Panc1 (cell line): ENCODE measurements around the gene APRT. TPM values are rescaled to one million over a fixed set of nuclear protein-coding genes. Genes with fewer than 3 reads are reported as not detected.

ENCODE experiments used
- ATAC-seq: fragments of 200-7000 bp; cut with Tn5 transposase; 2 replicates; pipeline ENCODE4 v1.9.1; 2020; ENCODE audit warnings: mild to moderate bottlenecking, moderate library complexity
- BruUV-seq: library from RNA; stranded (reverse); fragments of 400-500 nt; replicated peaks from 2 replicates; lab custom pipeline; 2021; lab: Mats Ljungman, UMichigan
- CTCF ChIA-PET: fragments of 300-600 bp; sonication (Branson Sonifier 250); formaldehyde crosslinking; loops from one replicate; lab custom pipeline; 2022; ENCODE audit warnings: antibody characterized with exemption; lab: Charles Lee
- POLR2A ChIA-PET: fragments of 300-600 bp; sonication (Branson Sonifier 250); formaldehyde crosslinking; loops from one replicate; lab custom pipeline; 2022; ENCODE audit warnings: antibody characterized with exemption; lab: Charles Lee
- DNase-seq: peaks from one replicate; pipeline ENCODE4 v3.0.0-alpha.2; 2010; ENCODE audit warnings: low read depth, low spot score
- H3K27ac ChIP-seq: 2 replicates; pipeline ENCODE4 v1.5.1; 2011; ENCODE audit warnings: mild to moderate bottlenecking, low read length, inconsistent platforms
- H3K27me3 ChIP-seq: fragments of 200-500 bp; sonication (Bioruptor generic); 2 replicates; pipeline ENCODE4 v1.6.0; 2014; ENCODE audit warnings: low read length, inconsistent platforms; ENCODE audit not compliant: control insufficient read depth, insufficient read depth
- H3K36me3 ChIP-seq: fragments of 200-500 bp; sonication (Bioruptor generic); 2 replicates; pipeline ENCODE4 v1.5.1; 2014; ENCODE audit warnings: inconsistent platforms, mild to moderate bottlenecking, low read length, moderate library complexity; ENCODE audit not compliant: control insufficient read depth, insufficient read depth
- H3K4me1 ChIP-seq: 2 replicates; pipeline ENCODE4 v1.5.1; 2011; ENCODE audit warnings: inconsistent platforms, mild to moderate bottlenecking, low read length, moderate library complexity; ENCODE audit not compliant: control insufficient read depth, insufficient read depth
- H3K4me3 ChIP-seq, 2 experiments: 2 replicates each; pipeline ENCODE4 v1.5.1; 2011 to 2012; ENCODE audit warnings: low read depth in 2 of 2, low read length in 2 of 2, mild to moderate bottlenecking in 2 of 2, inconsistent platforms in 1 of 2, moderate library complexity in 1 of 2
- H3K9me3 ChIP-seq: fragments of 200-500 bp; sonication (Bioruptor generic); 2 replicates; pipeline ENCODE4 v1.5.1; 2014; ENCODE audit warnings: low read depth, mild to moderate bottlenecking, inconsistent platforms, low read length, moderate library complexity; ENCODE audit not compliant: control insufficient read depth, insufficient read depth
- CTCF ChIP-seq: fragments of 450-650 bp; IDR thresholded peaks from 2 replicates; pipeline ENCODE4 v1.5.1; 2017; ENCODE audit warnings: mild to moderate bottlenecking
- POLR2AphosphoS5 ChIP-seq: IDR thresholded peaks from 2 replicates; pipeline ENCODE4 v1.6.1; 2012; ENCODE audit warnings: mild to moderate bottlenecking, low read depth, low read length, moderate library complexity
- SIN3A ChIP-seq: IDR thresholded peaks from 2 replicates; pipeline ENCODE4 v1.6.1; 2012; ENCODE audit warnings: low read depth, mild to moderate bottlenecking, low read length, moderate library complexity, borderline replicate concordance; ENCODE audit not compliant: insufficient read depth
- TCF7L2 ChIP-seq: IDR thresholded peaks from 2 replicates; pipeline ENCODE4 v1.6.1; 2011; ENCODE audit warnings: mild to moderate bottlenecking, low read depth, low read length, inconsistent platforms
- in situ Hi-C: cut with HindIII; loops from 2 replicates; pipeline ENCODE4 v1.10.0; 2016; ENCODE audit warnings: low sequenced_read_pairs, low pct_unique_long_range_greater_than_20kb
- intact Hi-C: fragments of 100-400 bp; cut with micrococcal nuclease; formaldehyde crosslinking; loops from one replicate; pipeline ENCODE4 v1.10.0; 2022; ENCODE audit not compliant: unreplicated experiment
- total RNA-seq: library from RNA; stranded (reverse); gene quantifications from one replicate; pipeline ENCODE4 v1.2.1, GENCODE V29; 2021; ENCODE audit not compliant: unreplicated experiment
- TF ChIP-seq, protein P1 (sequence below), 2 experiments: IDR thresholded peaks; 2 replicates each; pipeline ENCODE4 v1.6.1; 2011 to 2012; ENCODE audit warnings: low read depth in 2 of 2, control low read depth in 1 of 2, low read length in 1 of 2, mild to moderate bottlenecking in 1 of 2, moderate library complexity in 1 of 2; ENCODE audit not compliant: insufficient read depth in 1 of 2

The APRT gene
- total RNA-seq, 1 experiment from 2014 or later = 231 TPM

DNA sequence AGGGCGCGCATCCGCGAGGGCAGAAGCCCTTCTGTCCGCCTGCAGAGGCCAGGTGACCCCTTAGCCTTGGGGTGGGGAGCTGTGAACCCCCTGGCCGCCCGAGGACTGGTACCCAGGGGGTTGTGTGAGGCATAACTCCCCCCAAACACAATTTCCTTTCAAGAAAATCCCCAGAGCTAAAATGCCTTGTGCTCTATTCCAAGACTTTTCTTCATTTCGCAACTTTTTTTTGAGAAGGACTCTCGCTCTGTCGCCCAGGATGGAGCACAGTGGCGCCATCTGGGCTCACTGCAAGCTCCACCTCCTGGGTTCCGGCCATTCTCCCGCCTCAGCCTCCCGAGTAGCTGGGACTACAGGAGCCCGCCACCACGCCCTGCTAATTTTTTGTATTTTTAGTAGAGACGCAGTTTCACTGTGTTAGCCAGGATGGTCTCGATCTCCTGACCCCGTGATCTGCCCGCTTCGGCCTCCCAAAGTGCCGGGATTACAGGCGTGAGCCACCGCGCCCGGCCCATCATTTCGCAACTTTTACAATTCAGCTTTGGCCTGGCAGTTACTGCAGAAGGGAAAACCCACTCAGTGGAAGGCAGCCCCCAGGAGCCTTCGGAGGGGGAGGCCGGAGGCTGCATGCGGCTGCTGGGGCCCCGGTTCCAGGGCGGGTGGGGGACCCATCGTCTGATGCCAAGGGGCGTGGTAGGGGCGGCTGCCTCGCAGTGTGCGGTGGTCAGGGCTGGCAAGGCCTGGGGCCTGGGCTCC lies 963 bp upstream of the APRT start:
- ChIA-PET POLR2A (interaction anchor here (0.7 kb wide), 1 partner anchor 19 kb away, joined by 3 read pairs; no protein-coding TSS in a partner anchor), CTCF (interaction anchor here (0.6 kb wide), 1 partner anchor 128 kb away, joined by 3 read pairs; no protein-coding TSS in a partner anchor)
- intact Hi-C loops = loop anchor here (10.0 kb wide), 1 partner anchor 352 kb away; no protein-coding TSS in a partner anchor
- Histone ChIP-seq H3K4me1 (peaks cover 21% of the 10 kb centered on the region), H3K27me3 (no peaks in the 10 kb centered on the region), H3K36me3 (peaks cover 4% of the 10 kb centered on the region; the same call in 1 of the 2 replicates), H3K9me3 (no peaks in the 10 kb centered on the region), H3K27ac (peak overlapping the region; percentile 89), H3K4me3 (peak overlapping the region; percentile 64 to 78)
- no TSS peak for BruUV-seq
- TF ChIP-seq TCF7L2 = no peak
- peak; percentile 51; the same call in 1 of the 2 replicates for TF ChIP-seq CTCF
- DNase-seq (no peak), ATAC-seq (no peak)
- in situ Hi-C loops = no loop called here

GRCh38 chr16:88810912-88811768 lies 588 bp downstream of the APRT start:
- ChIA-PET CTCF (interaction anchor here (1.8 kb wide), 1 partner anchor 74 kb away, joined by 7 read pairs; no protein-coding TSS in a partner anchor), POLR2A (no interaction called here)
- in situ Hi-C loops (no loop called here), intact Hi-C loops (loop anchor here (10.0 kb wide), 1 partner anchor 354 kb away; no protein-coding TSS in a partner anchor)
- BruUV-seq = no TSS peak
- Histone ChIP-seq H3K27ac (peak overlapping the region; percentile 89), H3K4me1 (peaks cover 21% of the 10 kb centered on the region), H3K9me3 (no peaks in the 10 kb centered on the region), H3K36me3 (peaks cover 4% of the 10 kb centered on the region; the same call in 1 of the 2 replicates), H3K27me3 (no peaks in the 10 kb centered on the region), H3K4me3 (peak overlapping the region; percentile 64 to 78)
- DNase-seq (no peak), ATAC-seq (peak; percentile 34)
- TF ChIP-seq SIN3A (0 out of 2 replicates have a peak, but pooled peaks have one; percentile 47), TCF7L2 (no peak), CTCF (no peak), POLR2AphosphoS5 (no peak)
- TF ChIP-seq, protein P1, sequence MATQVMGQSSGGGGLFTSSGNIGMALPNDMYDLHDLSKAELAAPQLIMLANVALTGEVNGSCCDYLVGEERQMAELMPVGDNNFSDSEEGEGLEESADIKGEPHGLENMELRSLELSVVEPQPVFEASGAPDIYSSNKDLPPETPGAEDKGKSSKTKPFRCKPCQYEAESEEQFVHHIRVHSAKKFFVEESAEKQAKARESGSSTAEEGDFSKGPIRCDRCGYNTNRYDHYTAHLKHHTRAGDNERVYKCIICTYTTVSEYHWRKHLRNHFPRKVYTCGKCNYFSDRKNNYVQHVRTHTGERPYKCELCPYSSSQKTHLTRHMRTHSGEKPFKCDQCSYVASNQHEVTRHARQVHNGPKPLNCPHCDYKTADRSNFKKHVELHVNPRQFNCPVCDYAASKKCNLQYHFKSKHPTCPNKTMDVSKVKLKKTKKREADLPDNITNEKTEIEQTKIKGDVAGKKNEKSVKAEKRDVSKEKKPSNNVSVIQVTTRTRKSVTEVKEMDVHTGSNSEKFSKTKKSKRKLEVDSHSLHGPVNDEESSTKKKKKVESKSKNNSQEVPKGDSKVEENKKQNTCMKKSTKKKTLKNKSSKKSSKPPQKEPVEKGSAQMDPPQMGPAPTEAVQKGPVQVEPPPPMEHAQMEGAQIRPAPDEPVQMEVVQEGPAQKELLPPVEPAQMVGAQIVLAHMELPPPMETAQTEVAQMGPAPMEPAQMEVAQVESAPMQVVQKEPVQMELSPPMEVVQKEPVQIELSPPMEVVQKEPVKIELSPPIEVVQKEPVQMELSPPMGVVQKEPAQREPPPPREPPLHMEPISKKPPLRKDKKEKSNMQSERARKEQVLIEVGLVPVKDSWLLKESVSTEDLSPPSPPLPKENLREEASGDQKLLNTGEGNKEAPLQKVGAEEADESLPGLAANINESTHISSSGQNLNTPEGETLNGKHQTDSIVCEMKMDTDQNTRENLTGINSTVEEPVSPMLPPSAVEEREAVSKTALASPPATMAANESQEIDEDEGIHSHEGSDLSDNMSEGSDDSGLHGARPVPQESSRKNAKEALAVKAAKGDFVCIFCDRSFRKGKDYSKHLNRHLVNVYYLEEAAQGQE (IDR thresholded peaks at IDR 0.05; ENCODE audit: insufficient read depth in 1 of 2, low read depth in 2 of 2, low read length in 1 of 2) = no peak
